Calu3 (cell line): ENCODE data around the gene HIPK1. TPM values are rescaled to one million over a fixed set of nuclear protein-coding genes. Genes with fewer than 3 reads are reported as not detected.

Experiments used
- BruUV-seq: library from RNA; stranded (reverse); fragments of 400-500 nt; replicated peaks from 2 replicates; lab custom pipeline; 2021; lab: Mats Ljungman, UMichigan
- CTCF ChIA-PET: fragments of 300-600 bp; sonication (Branson Sonifier 250); formaldehyde crosslinking; loops from one replicate; lab custom pipeline; 2022; ENCODE audit warnings: antibody characterized with exemption; lab: Charles Lee
- DNase-seq: peaks from one replicate; pipeline ENCODE4 v3.0.0; 2022
- H3K27ac Mint-ChIP-seq: one replicate; pipeline ENCODE4 v1.8.0; 2022; ENCODE audit warnings: mixed read lengths; ENCODE audit not compliant: unreplicated experiment
- H3K27me3 Mint-ChIP-seq: one replicate; pipeline ENCODE4 v1.8.0; 2022; ENCODE audit warnings: mixed read lengths; ENCODE audit not compliant: unreplicated experiment
- H3K36me3 Mint-ChIP-seq: one replicate; pipeline ENCODE4 v1.8.0; 2022; ENCODE audit warnings: mild to moderate bottlenecking, moderate library complexity, mixed read lengths; ENCODE audit not compliant: insufficient read depth, unreplicated experiment
- H3K4me1 Mint-ChIP-seq: one replicate; pipeline ENCODE4 v1.8.0; 2022; ENCODE audit warnings: mild to moderate bottlenecking, low read depth, mixed read lengths; ENCODE audit not compliant: unreplicated experiment
- H3K4me3 Mint-ChIP-seq: one replicate; pipeline ENCODE4 v1.8.0; 2022; ENCODE audit warnings: mild to moderate bottlenecking, low read depth, moderate library complexity, mixed read lengths; ENCODE audit not compliant: unreplicated experiment
- H3K9me3 Mint-ChIP-seq: one replicate; pipeline ENCODE4 v1.8.0; 2022; ENCODE audit warnings: low read depth, mixed read lengths; ENCODE audit not compliant: unreplicated experiment
- CTCF ChIP-seq: fragments of 200-600 bp; IDR thresholded peaks from one replicate; pipeline ENCODE4 v1.8.0; 2022; ENCODE audit warnings: antibody characterized with exemption; ENCODE audit not compliant: unreplicated experiment
- intact Hi-C: fragments of 100-400 bp; cut with micrococcal nuclease; formaldehyde crosslinking; loops from one replicate; pipeline ENCODE4 v1.10.0; 2022; ENCODE audit not compliant: unreplicated experiment
- total RNA-seq: library from RNA; stranded (reverse); gene quantifications from 2 replicates; pipeline ENCODE4 v1.2.3, GENCODE V29; 2022

The HIPK1 gene
- total RNA-seq, 1 experiment from 2014 or later, result 42.7 TPM

- H3K4me1 Mint-ChIP-seq, result no peaks in the 10 kb centered on the region
- H3K36me3 Mint-ChIP-seq, result no peaks in the 10 kb centered on the region
- no peak for DNase-seq
- no peak for TF ChIP-seq CTCF
- intact Hi-C loops, result no loop called here
- H3K4me3 Mint-ChIP-seq, result no peak overlapping the region
- peaks cover 76% of the 10 kb centered on the region for H3K27me3 Mint-ChIP-seq
- BruUV-seq, result no TSS peak
- CTCF ChIA-PET, result interaction anchor here (1.5 kb wide), 1 partner anchor 15 kb away, joined by 5 read pairs; no protein-coding TSS in a partner anchor
- no peak overlapping the region for H3K27ac Mint-ChIP-seq
- H3K9me3 Mint-ChIP-seq, result no peaks in the 10 kb centered on the region
Measured at GRCh38 chr1:114008993-114009392, 79.9 kb downstream of the HIPK1 start.

- CTCF ChIA-PET, result interaction anchor here (1.5 kb wide), 1 partner anchor 16 kb away, joined by 5 read pairs; no protein-coding TSS in a partner anchor
Measured at GRCh38 chr1:114009393-114009792, 80.3 kb downstream of the HIPK1 start.

GRCh38 chr1:114010433-114011184, 81.5 kb downstream of the HIPK1 start:
- intact Hi-C loops, result no loop called here
- Mint-ChIP-seq H3K36me3 (no peaks in the 10 kb centered on the region), H3K27me3 (peaks cover 70% of the 10 kb centered on the region), H3K9me3 (no peaks in the 10 kb centered on the region), H3K4me3 (no peak overlapping the region), H3K4me1 (peaks cover 8% of the 10 kb centered on the region), H3K27ac (no peak overlapping the region)
- DNase-seq, result no peak
- CTCF ChIA-PET, result no interaction called here
- TF ChIP-seq CTCF, result no peak
- BruUV-seq, result no TSS peak

More at GRCh38 chr1:114009393-114009792, 80.3 kb downstream of the HIPK1 start:
- Mint-ChIP-seq H3K36me3 (no peaks in the 10 kb centered on the region), H3K9me3 (no peaks in the 10 kb centered on the region), H3K4me1 (no peaks in the 10 kb centered on the region), H3K4me3 (no peak overlapping the region), H3K27ac (no peak overlapping the region), H3K27me3 (peaks cover 72% of the 10 kb centered on the region)
- no peak for TF ChIP-seq CTCF
- BruUV-seq, result no TSS peak
- intact Hi-C loops, result no loop called here
- DNase-seq, result no peak

GRCh38 chr1:114011796-114012195, 82.7 kb downstream of the HIPK1 start:
- BruUV-seq, result no TSS peak
- no peak for DNase-seq
- intact Hi-C loops, result no loop called here
- H3K4me1 Mint-ChIP-seq, result peaks cover 8% of the 10 kb centered on the region
- CTCF ChIA-PET, result no interaction called here
- no peaks in the 10 kb centered on the region for H3K36me3 Mint-ChIP-seq
- H3K4me3 Mint-ChIP-seq, result no peak overlapping the region
- TF ChIP-seq CTCF, result no peak
- peaks cover 61% of the 10 kb centered on the region for H3K27me3 Mint-ChIP-seq
- no peaks in the 10 kb centered on the region for H3K9me3 Mint-ChIP-seq
- no peak overlapping the region for H3K27ac Mint-ChIP-seq
